Suprapubic skin (tissue), 4 donors: Measurements from ENCODE around the gene NPBWR2. TPM values are rescaled to one million over a fixed set of nuclear protein-coding genes. Genes with fewer than 3 reads are reported as not detected.

Experiments used
- DNase-seq, 2 donors: peaks; one replicate each; pipeline ENCODE4 v3.0.0-alpha.2; 2019; ENCODE audit warnings: low spot score in 2 of 2
- H3K27ac ChIP-seq: fragments of 200-600 bp; sonication (generic); one replicate; pipeline ENCODE4 v1.5.1; 2019
- H3K27me3 ChIP-seq: fragments of 200-600 bp; sonication (generic); one replicate; pipeline ENCODE4 v1.5.1; 2019
- H3K36me3 ChIP-seq: fragments of 200-600 bp; sonication (generic); one replicate; pipeline ENCODE4 v1.5.1; 2019
- H3K4me1 ChIP-seq: fragments of 200-600 bp; sonication (generic); one replicate; pipeline ENCODE4 v1.5.1; 2019
- H3K4me3 ChIP-seq: fragments of 200-600 bp; sonication (generic); one replicate; pipeline ENCODE4 v1.5.1; 2019; ENCODE audit warnings: mild to moderate bottlenecking
- H3K9me3 ChIP-seq: fragments of 200-600 bp; sonication (generic); one replicate; pipeline ENCODE4 v1.5.1; 2019
- EP300 ChIP-seq: sonication (generic); formaldehyde crosslinking; IDR thresholded peaks from one replicate; pipeline ENCODE4 v1.6.1; 2017; ENCODE audit warnings: antibody characterized with exemption
- POLR2A ChIP-seq, 2 donors: fragments of 450-650 bp; IDR thresholded peaks; one replicate each; pipeline ENCODE4 v1.6.1; 2017; ENCODE audit warnings: antibody characterized with exemption in 2 of 2, mild to moderate bottlenecking in 2 of 2, moderate library complexity in 2 of 2
- POLR2AphosphoS5 ChIP-seq, 3 donors: sonication (generic); formaldehyde crosslinking; IDR thresholded peaks; one replicate each; pipeline ENCODE4 v1.6.1; 2017; ENCODE audit warnings: antibody characterized with exemption in 3 of 3
- WGBS: methylation state at CpG from one replicate; pipeline ENCODE4 v1.1.5; 2018; 5-methylcytosine and 5-hydroxymethylcytosine counted together
- total RNA-seq, 4 donors: library from RNA; depleted of rRNA; stranded (reverse); fragments of >200 nt; gene quantifications; one replicate each; pipeline ENCODE4 v1.1.0, GENCODE V29; 2016
- TF ChIP-seq, protein P1 (sequence below), 2 donors: fragments of 200-600 bp in 1 of 2; fragments of 450-650 bp in 1 of 2; sonication (generic) in 1 of 2; IDR thresholded peaks; one replicate each; pipeline ENCODE4 v1.5.1; 2016 to 2019; ENCODE audit warnings: antibody characterized with exemption in 2 of 2, mild to moderate bottlenecking in 1 of 2, moderate library complexity in 1 of 2

The NPBWR2 gene
- total RNA-seq, 4 donors from 2014 or later = not detected

- H3K27me3 ChIP-seq = peaks cover 17% of the 10 kb centered on the region
- 88% methylated on average over 4 of the region's 6 CpGs for WGBS
- H3K27ac ChIP-seq = no peak overlapping the region
- H3K36me3 ChIP-seq = no peaks in the 10 kb centered on the region
- H3K9me3 ChIP-seq = no peaks in the 10 kb centered on the region
- TF ChIP-seq, protein P1, sequence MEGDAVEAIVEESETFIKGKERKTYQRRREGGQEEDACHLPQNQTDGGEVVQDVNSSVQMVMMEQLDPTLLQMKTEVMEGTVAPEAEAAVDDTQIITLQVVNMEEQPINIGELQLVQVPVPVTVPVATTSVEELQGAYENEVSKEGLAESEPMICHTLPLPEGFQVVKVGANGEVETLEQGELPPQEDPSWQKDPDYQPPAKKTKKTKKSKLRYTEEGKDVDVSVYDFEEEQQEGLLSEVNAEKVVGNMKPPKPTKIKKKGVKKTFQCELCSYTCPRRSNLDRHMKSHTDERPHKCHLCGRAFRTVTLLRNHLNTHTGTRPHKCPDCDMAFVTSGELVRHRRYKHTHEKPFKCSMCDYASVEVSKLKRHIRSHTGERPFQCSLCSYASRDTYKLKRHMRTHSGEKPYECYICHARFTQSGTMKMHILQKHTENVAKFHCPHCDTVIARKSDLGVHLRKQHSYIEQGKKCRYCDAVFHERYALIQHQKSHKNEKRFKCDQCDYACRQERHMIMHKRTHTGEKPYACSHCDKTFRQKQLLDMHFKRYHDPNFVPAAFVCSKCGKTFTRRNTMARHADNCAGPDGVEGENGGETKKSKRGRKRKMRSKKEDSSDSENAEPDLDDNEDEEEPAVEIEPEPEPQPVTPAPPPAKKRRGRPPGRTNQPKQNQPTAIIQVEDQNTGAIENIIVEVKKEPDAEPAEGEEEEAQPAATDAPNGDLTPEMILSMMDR (IDR thresholded peaks at IDR 0.05) = no peak
- TF ChIP-seq POLR2A (IDR thresholded peaks at IDR 0.05) = no peak
- no peak for TF ChIP-seq POLR2AphosphoS5 (IDR thresholded peaks at IDR 0.05)
- TF ChIP-seq EP300 = no peak
- DNase-seq = no peak
- H3K4me1 ChIP-seq = peaks cover 50% of the 10 kb centered on the region
- no peak overlapping the region for H3K4me3 ChIP-seq
Observed at GRCh38 chr20:64081624-64081964, 25.8 kb downstream of the NPBWR2 start.

DNA sequence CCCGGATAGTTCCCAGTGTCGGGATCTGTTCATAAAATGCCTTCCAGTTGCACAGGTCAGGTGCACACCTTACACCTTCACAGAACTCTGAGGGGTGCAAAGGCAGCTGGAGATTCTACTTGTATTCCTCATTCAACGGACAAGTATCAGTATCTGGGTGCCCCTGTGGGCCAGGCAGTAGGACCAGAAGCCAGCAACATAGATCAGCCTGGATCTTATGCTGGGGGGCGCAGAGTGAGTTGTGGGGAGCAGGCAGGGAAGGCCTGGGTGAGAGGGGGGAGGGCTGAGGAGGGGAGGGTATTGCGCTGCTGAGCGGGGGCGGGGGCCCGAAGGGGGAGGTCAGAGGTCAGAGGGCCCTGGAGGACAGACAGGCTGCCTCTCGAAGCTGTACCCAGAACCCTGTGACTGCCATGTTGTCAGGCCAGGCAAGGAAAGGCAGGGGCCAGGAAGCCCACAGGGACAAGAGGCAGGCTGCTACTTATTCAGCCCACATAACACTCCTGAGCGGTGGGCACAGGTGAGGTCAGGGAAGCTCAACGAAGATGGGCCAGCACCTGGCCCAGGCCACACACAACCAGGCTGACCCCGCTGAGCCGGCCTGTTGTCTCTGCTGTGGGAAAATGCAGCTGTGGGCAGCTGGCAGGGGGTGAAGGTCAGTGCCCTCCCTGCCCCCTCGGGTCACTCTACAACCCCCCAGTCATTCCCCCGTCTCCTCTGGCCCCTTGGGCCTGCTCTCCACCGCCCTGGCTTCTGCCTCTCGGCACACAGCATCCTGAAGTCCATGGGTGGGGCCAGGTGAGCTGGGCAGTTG, 26.3 kb downstream of the NPBWR2 start:
- WGBS = 67% methylated on average over 12 of the region's 17 CpGs
- H3K4me3 ChIP-seq = peak overlapping the region; percentile 81

GRCh38 chr20:64080013-64080812, 27.2 kb downstream of the NPBWR2 start, which contains the start of gene OPRL1:
Gene OPRL1 (plus strand): TSS chr20:64080082. CDS start chr20:64092721, 12,639 bp downstream.
- Histone ChIP-seq H3K36me3 (peaks cover 4% of the 10 kb centered on the region), H3K9me3 (no peaks in the 10 kb centered on the region), H3K4me3 (peak within 1 kb of the TSS; percentile 81), H3K4me1 (peaks cover 59% of the 10 kb centered on the region), H3K27me3 (peaks cover 16% of the 10 kb centered on the region), H3K27ac (peak within 1 kb of the TSS; percentile 76)
- no peak for TF ChIP-seq POLR2A (IDR thresholded peaks at IDR 0.05)
- TF ChIP-seq POLR2AphosphoS5 (IDR thresholded peaks at IDR 0.05) = no peak
- TF ChIP-seq, protein P1 (IDR thresholded peaks at IDR 0.05) = no peak
- no peak for TF ChIP-seq EP300
- 8% methylated on average over 17 of the region's 62 CpGs for WGBS
- no peak for DNase-seq

More for the DNA sequence above, 26.3 kb downstream of the NPBWR2 start:
- TF ChIP-seq POLR2AphosphoS5 (IDR thresholded peaks at IDR 0.05) (no peak), EP300 (no peak), POLR2A (IDR thresholded peaks at IDR 0.05) (no peak)
- TF ChIP-seq, protein P1 (IDR thresholded peaks at IDR 0.05) = no peak
- H3K27me3 ChIP-seq = peaks cover 17% of the 10 kb centered on the region
- DNase-seq = no peak
- H3K36me3 ChIP-seq = peaks cover 4% of the 10 kb centered on the region
- H3K4me1 ChIP-seq = peaks cover 56% of the 10 kb centered on the region
- H3K9me3 ChIP-seq = no peaks in the 10 kb centered on the region
- no peak overlapping the region for H3K27ac ChIP-seq

DNA sequence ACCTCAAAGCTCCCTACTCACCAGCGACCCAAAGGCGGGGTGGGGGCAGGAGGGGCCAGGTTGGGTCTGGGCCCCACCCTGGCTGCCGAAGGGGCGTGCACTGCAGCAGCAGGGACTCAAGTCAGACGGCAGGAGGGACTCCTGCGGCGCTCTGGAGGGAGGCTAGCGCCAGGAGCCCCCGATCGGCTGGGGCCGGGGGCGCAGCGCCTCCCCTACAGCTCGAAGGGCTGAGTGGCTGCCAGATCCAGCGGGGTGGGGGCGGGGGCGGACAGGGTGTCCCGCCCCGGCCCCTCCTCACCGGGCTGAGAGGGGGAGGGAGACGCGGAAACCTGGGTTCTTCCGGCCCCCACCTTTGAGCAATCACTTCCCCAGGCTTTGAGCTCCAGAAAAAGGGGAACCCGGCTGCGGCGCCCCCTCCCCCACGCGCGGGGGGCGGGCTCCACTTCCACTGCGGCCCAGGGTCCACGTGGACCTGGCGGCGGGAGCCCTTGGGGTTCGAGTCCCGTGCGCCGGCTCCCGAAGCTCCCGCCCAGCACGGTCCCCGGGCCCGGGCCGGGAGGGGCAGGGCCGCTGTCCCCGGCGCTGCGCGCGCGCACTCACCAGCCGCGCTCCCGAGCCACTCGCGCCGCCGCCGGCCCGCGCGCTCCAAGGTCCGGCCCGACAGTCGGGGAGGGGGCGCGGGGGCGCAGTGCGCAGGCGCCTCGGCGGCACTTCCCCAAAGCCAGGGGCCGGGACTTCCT, 27.9 kb downstream of the NPBWR2 start, which contains the start of gene RGS19:
RGS19 (minus strand) TSS at position 246 of the 740 bp plus-strand sequence. CDS start 2,632 bp downstream, outside the sequence.
- Histone ChIP-seq H3K4me3 (peak within 1 kb of the TSS; percentile 81), H3K36me3 (peaks cover 10% of the 10 kb centered on the region), H3K9me3 (no peaks in the 10 kb centered on the region), H3K4me1 (peaks cover 59% of the 10 kb centered on the region), H3K27me3 (peaks cover 8% of the 10 kb centered on the region), H3K27ac (peak within 1 kb of the TSS; percentile 76)
- WGBS = 0% methylated on average over 21 of the region's 73 CpGs
- TF ChIP-seq POLR2AphosphoS5 (IDR thresholded peaks at IDR 0.05) (no peak), EP300 (no peak)
- DNase-seq = peak in 1 of 2 donors; percentile 86

DNA sequence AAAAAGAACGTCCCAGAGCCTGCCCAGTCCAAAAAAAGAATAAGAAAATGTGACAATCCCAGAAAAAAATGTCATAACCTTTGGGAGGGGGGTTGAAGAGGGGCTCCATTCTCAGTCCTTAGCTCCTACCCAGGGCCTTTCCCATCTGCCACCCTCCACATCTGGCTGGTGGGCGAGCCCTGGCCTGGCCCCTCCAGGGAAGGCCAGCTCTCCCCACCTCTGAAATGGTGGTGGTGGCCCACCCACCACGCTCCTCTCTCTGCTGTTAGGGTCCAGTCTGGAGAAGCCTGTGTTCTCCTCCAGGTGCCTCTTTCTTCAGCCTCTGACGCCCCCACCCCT, 28.5 kb downstream of the NPBWR2 start:
- Histone ChIP-seq H3K27ac (peak overlapping the region; percentile 76), H3K27me3 (peaks cover 3% of the 10 kb centered on the region), H3K4me1 (peaks cover 59% of the 10 kb centered on the region), H3K4me3 (peak overlapping the region; percentile 81), H3K9me3 (no peaks in the 10 kb centered on the region), H3K36me3 (peaks cover 15% of the 10 kb centered on the region)
- WGBS = 13% methylated on average over 4 of the region's 4 CpGs
- TF ChIP-seq POLR2AphosphoS5 (IDR thresholded peaks at IDR 0.05) = no peak
- no peak for TF ChIP-seq EP300
- no peak for TF ChIP-seq POLR2A (IDR thresholded peaks at IDR 0.05)
- DNase-seq = no peak
